Measurements from ENCODE around the gene SEPTIN1. TPM values are rescaled to one million over a fixed set of nuclear protein-coding genes. Genes with fewer than 3 reads are reported as not detected.

The SEPTIN1 gene
- total and polyA plus RNA-seq, 7 experiments from 2014 or later, result 176 to 355 (median 201) TPM

- Histone ChIP-seq H3K9me3 (ENCODE audit: control insufficient read depth in 2 of 3, low read length in 3 of 3) (no peaks in the 10 kb centered on the region), H3K36me3 (ENCODE audit: control insufficient read depth in 2 of 3, insufficient read depth in 3 of 3, low read length in 3 of 3) (peaks cover 0 to 10% (median 0%) of the 10 kb centered on the region in 3 experiments), H3K27ac (ENCODE audit: low read depth, low read length) (peak overlapping the region; percentile 67), H3K4me1 (ENCODE audit: control insufficient read depth in 2 of 2, insufficient read depth in 2 of 2, low read length in 2 of 2) (peaks cover 23 to 26% of the 10 kb centered on the region in 2 donors), H3K4me3 (ENCODE audit: low read length) (peak overlapping the region; percentile 73), H3K27me3 (ENCODE audit: control insufficient read depth in 2 of 2, insufficient read depth in 2 of 2, low read length in 2 of 2) (no peaks in the 10 kb centered on the region)
- peak overlapping the region; percentile 68 to 90 (median 84) for H3K4me3 Mint-ChIP-seq
- CTCF ChIA-PET, result interaction anchor here (1.6 to 2.8 kb wide), 3 partner anchors 13 to 40 kb away, joined by 5 to 11 read pairs (median 9); partner anchors contain the start of gene SEPTIN1
- H3K4me1 Mint-ChIP-seq, result peaks cover 44 to 59% (median 54%) of the 10 kb centered on the region in 7 donors
- intact Hi-C loops (cut with micrococcal nuclease), result loop anchor here (1.0 to 10.0 kb wide), 11 partner anchors 8 to 555 kb away; partner anchors contain the start of genes ALDOA (in 1 of the 2), CD2BP2 (in 1 of the 2), FBRS (in 1 of the 2) and FBXL19 (in 1 of the 2)
- ATAC-seq (peak; percentile 0), DNase-seq (no peak)
- peaks cover 0 to 16% (median 0%) of the 10 kb centered on the region in 5 donors for H3K36me3 Mint-ChIP-seq
- POLR2A ChIA-PET, result interaction anchor here (0.9 to 9.3 kb wide), 13 partner anchors 10 to 267 kb away, joined by 3 to 120 read pairs (median 8); partner anchors contain the start of genes CD2BP2, DCTPP1, SEPTIN1 and ZNF48
- H3K9me3 Mint-ChIP-seq, result peaks cover 0 to 2% (median 0%) of the 10 kb centered on the region in 11 donors
- peaks cover 0 to 3% (median 0%) of the 10 kb centered on the region in 5 donors for H3K27me3 Mint-ChIP-seq
- H3K27ac Mint-ChIP-seq, result peak overlapping the region in 7 of 9 donors; percentile 85 to 98 (median 94)
Measured at GRCh38 chr16:30369938-30370455, 12.4 kb downstream of the SEPTIN1 start.

- ChIA-PET CTCF (interaction anchor here (0.6 to 2.8 kb wide), 4 partner anchors 14 to 245 kb away, joined by 3 to 9 read pairs (median 4); partner anchors contain the start of gene SEPTIN1), POLR2A (interaction anchor here (0.9 to 9.3 kb wide), 12 partner anchors 9 to 290 kb away, joined by 3 to 120 read pairs (median 4); partner anchors contain the start of genes SEPTIN1 and ZNF48)
- peak overlapping the region; percentile 52 to 90 (median 80) for H3K27ac Mint-ChIP-seq
- peaks cover 0 to 3% (median 0%) of the 10 kb centered on the region in 5 donors for H3K27me3 Mint-ChIP-seq
- Histone ChIP-seq H3K4me1 (ENCODE audit: control insufficient read depth in 2 of 2, insufficient read depth in 2 of 2, low read length in 2 of 2) (peaks cover 23 to 26% of the 10 kb centered on the region in 2 donors), H3K27ac (ENCODE audit: low read depth, low read length) (peak overlapping the region; percentile 67), H3K4me3 (ENCODE audit: low read length) (peak overlapping the region; percentile 73), H3K27me3 (ENCODE audit: control insufficient read depth in 2 of 2, insufficient read depth in 2 of 2, low read length in 2 of 2) (no peaks in the 10 kb centered on the region), H3K36me3 (ENCODE audit: control insufficient read depth in 2 of 3, insufficient read depth in 3 of 3, low read length in 3 of 3) (peaks cover 0 to 16% (median 0%) of the 10 kb centered on the region in 3 experiments), H3K9me3 (ENCODE audit: control insufficient read depth in 2 of 3, low read length in 3 of 3) (no peaks in the 10 kb centered on the region)
- peak overlapping the region; percentile 83 to 92 (median 88) for H3K4me3 Mint-ChIP-seq
- DNase-seq (peak in 3 of 9 donors; percentile 19 to 20 (median 19)), ATAC-seq (no peak)
- H3K4me1 Mint-ChIP-seq, result peaks cover 44 to 60% (median 58%) of the 10 kb centered on the region in 7 donors
- intact Hi-C loops (cut with micrococcal nuclease), result loop anchor here in 1 of 2 donors (2.0 kb wide), 1 partner anchor 35 kb away; no protein-coding TSS in a partner anchor
- H3K36me3 Mint-ChIP-seq, result peaks cover 0 to 17% (median 5%) of the 10 kb centered on the region in 5 donors
- H3K9me3 Mint-ChIP-seq, result peaks cover 0 to 2% (median 0%) of the 10 kb centered on the region in 11 donors
Measured at GRCh38 chr16:30369091-30369937, 13.0 kb downstream of the SEPTIN1 start.

- Mint-ChIP-seq H3K4me1 (peaks cover 44 to 60% (median 59%) of the 10 kb centered on the region in 7 donors), H3K27ac (peak overlapping the region; percentile 52 to 90 (median 80)), H3K9me3 (peaks cover 0 to 2% (median 0%) of the 10 kb centered on the region in 11 donors), H3K27me3 (peaks cover 0 to 3% (median 0%) of the 10 kb centered on the region in 5 donors), H3K36me3 (peaks cover 0 to 19% (median 6%) of the 10 kb centered on the region in 5 donors), H3K4me3 (peak overlapping the region; percentile 83 to 92 (median 88))
- ATAC-seq (no peak), DNase-seq (peak in 1 of 9 donors; percentile 9)
- POLR2A ChIA-PET, result interaction anchor here (0.9 to 9.3 kb wide), 12 partner anchors 9 to 290 kb away, joined by 3 to 120 read pairs (median 4); partner anchors contain the start of genes SEPTIN1 and ZNF48
- peaks cover 0 to 17% (median 0%) of the 10 kb centered on the region in 3 experiments for H3K36me3 ChIP-seq (ENCODE audit: control insufficient read depth in 2 of 3, insufficient read depth in 3 of 3, low read length in 3 of 3)
- H3K4me1 ChIP-seq (ENCODE audit: control insufficient read depth in 2 of 2, insufficient read depth in 2 of 2, low read length in 2 of 2), result peaks cover 23 to 26% of the 10 kb centered on the region in 2 donors
- peak overlapping the region; percentile 73 for H3K4me3 ChIP-seq (ENCODE audit: low read length)
- H3K9me3 ChIP-seq (ENCODE audit: control insufficient read depth in 2 of 3, low read length in 3 of 3), result no peaks in the 10 kb centered on the region
- intact Hi-C loops (cut with micrococcal nuclease), result loop anchor here in 1 of 2 donors (2.0 kb wide), 1 partner anchor 34 kb away; no protein-coding TSS in a partner anchor
- no peaks in the 10 kb centered on the region for H3K27me3 ChIP-seq (ENCODE audit: control insufficient read depth in 2 of 2, insufficient read depth in 2 of 2, low read length in 2 of 2)
- H3K27ac ChIP-seq (ENCODE audit: low read depth, low read length), result peak overlapping the region; percentile 67
- CTCF ChIA-PET, result interaction anchor here (0.6 to 2.8 kb wide), 3 partner anchors 41 to 245 kb away, joined by 3 to 9 read pairs (median 3); no protein-coding TSS in a partner anchor
Measured at GRCh38 chr16:30368792-30369090, 13.6 kb downstream of the SEPTIN1 start.

GRCh38 chr16:30368122-30368791 lies 14.1 kb downstream of the SEPTIN1 start:
- H3K4me3 ChIP-seq (ENCODE audit: low read length), result peak overlapping the region; percentile 73
- H3K4me1 ChIP-seq (ENCODE audit: control insufficient read depth in 2 of 2, insufficient read depth in 2 of 2, low read length in 2 of 2), result peaks cover 23 to 26% of the 10 kb centered on the region in 2 donors
- H3K27me3 Mint-ChIP-seq, result peaks cover 0 to 3% (median 0%) of the 10 kb centered on the region in 5 donors
- intact Hi-C loops (cut with micrococcal nuclease), result loop anchor here in 1 of 2 donors (2.0 kb wide), 1 partner anchor 33 kb away; no protein-coding TSS in a partner anchor
- ChIA-PET POLR2A (interaction anchor here (0.9 to 9.3 kb wide), 9 partner anchors 12 to 291 kb away, joined by 3 to 120 read pairs (median 4); partner anchors contain the start of genes SEPTIN1 and ZNF48), CTCF (interaction anchor here (0.6 to 2.8 kb wide), 2 partner anchors 41 to 244 kb away, joined by 3 to 9 read pairs; no protein-coding TSS in a partner anchor)
- peaks cover 0 to 21% (median 8%) of the 10 kb centered on the region in 5 donors for H3K36me3 Mint-ChIP-seq
- peaks cover 0 to 19% (median 0%) of the 10 kb centered on the region in 3 experiments for H3K36me3 ChIP-seq (ENCODE audit: control insufficient read depth in 2 of 3, insufficient read depth in 3 of 3, low read length in 3 of 3)
- no peaks in the 10 kb centered on the region for H3K9me3 ChIP-seq (ENCODE audit: control insufficient read depth in 2 of 3, low read length in 3 of 3)
- no peaks in the 10 kb centered on the region for H3K27me3 ChIP-seq (ENCODE audit: control insufficient read depth in 2 of 2, insufficient read depth in 2 of 2, low read length in 2 of 2)
- peaks cover 44 to 60% (median 59%) of the 10 kb centered on the region in 7 donors for H3K4me1 Mint-ChIP-seq
- peak overlapping the region; percentile 67 for H3K27ac ChIP-seq (ENCODE audit: low read depth, low read length)
- ATAC-seq (no peak), DNase-seq (no peak)
- H3K27ac Mint-ChIP-seq, result peak overlapping the region; percentile 52 to 90 (median 80)
- H3K4me3 Mint-ChIP-seq, result peak overlapping the region; percentile 83 to 92 (median 88)
- peaks cover 0 to 2% (median 0%) of the 10 kb centered on the region in 11 donors for H3K9me3 Mint-ChIP-seq

- peaks cover 0 to 2% (median 0%) of the 10 kb centered on the region in 11 donors for H3K9me3 Mint-ChIP-seq
- H3K27ac ChIP-seq (ENCODE audit: low read depth, low read length), result peak overlapping the region; percentile 67
- DNase-seq (no peak), ATAC-seq (no peak)
- peak overlapping the region; percentile 73 for H3K4me3 ChIP-seq (ENCODE audit: low read length)
- peaks cover 39 to 59% (median 54%) of the 10 kb centered on the region in 7 donors for H3K4me1 Mint-ChIP-seq
- no peaks in the 10 kb centered on the region for H3K9me3 ChIP-seq (ENCODE audit: control insufficient read depth in 2 of 3, low read length in 3 of 3)
- peaks cover 0 to 23% (median 0%) of the 10 kb centered on the region in 3 experiments for H3K36me3 ChIP-seq (ENCODE audit: control insufficient read depth in 2 of 3, insufficient read depth in 3 of 3, low read length in 3 of 3)
- peaks cover 0 to 25% (median 12%) of the 10 kb centered on the region in 5 donors for H3K36me3 Mint-ChIP-seq
- peak overlapping the region; percentile 83 to 92 (median 88) for H3K4me3 Mint-ChIP-seq
- peaks cover 23 to 26% of the 10 kb centered on the region in 2 donors for H3K4me1 ChIP-seq (ENCODE audit: control insufficient read depth in 2 of 2, insufficient read depth in 2 of 2, low read length in 2 of 2)
- intact Hi-C loops (cut with micrococcal nuclease), result loop anchor here in 1 of 2 donors (2.0 kb wide), 1 partner anchor 33 kb away; no protein-coding TSS in a partner anchor
- POLR2A ChIA-PET, result interaction anchor here (0.6 to 9.3 kb wide), 3 partner anchors 13 to 186 kb away, joined by 3 to 120 read pairs (median 4); partner anchors contain the start of gene SEPTIN1
- H3K27me3 ChIP-seq (ENCODE audit: control insufficient read depth in 2 of 2, insufficient read depth in 2 of 2, low read length in 2 of 2), result no peaks in the 10 kb centered on the region
- H3K27me3 Mint-ChIP-seq, result peaks cover 0 to 3% (median 0%) of the 10 kb centered on the region in 5 donors
- CTCF ChIA-PET, result interaction anchor here (2.8 kb wide), 1 partner anchor 42 kb away, joined by 9 read pairs; no protein-coding TSS in a partner anchor
- H3K27ac Mint-ChIP-seq, result peak overlapping the region; percentile 37 to 90 (median 80)
Measured at GRCh38 chr16:30367349-30368009, 14.9 kb downstream of the SEPTIN1 start.

Measured in naive thymus-derived CD4-positive, alpha-beta T cell (primary cell).